Transverse colon (tissue), 4 donors: ENCODE measurements around the gene MLLT10.

ENCODE experiments used
- CTCF ChIP-seq, 5 experiments: fragments of 200-600 bp in 3 of 5; fragments of 450-650 bp in 2 of 5; sonication (generic) in 3 of 5; IDR thresholded peaks; 1 replicate in 2 of 5; 2 replicates in 3 of 5; pipeline ENCODE4 v1.5.1; 2016 to 2017; ENCODE audit warnings: antibody characterized with exemption in 5 of 5, inconsistent platforms in 3 of 5, mild to moderate bottlenecking in 2 of 5, moderate library complexity in 1 of 5
- EP300 ChIP-seq: sonication (generic); formaldehyde crosslinking; IDR thresholded peaks from one replicate; pipeline ENCODE4 v1.6.1; 2017; ENCODE audit warnings: antibody characterized with exemption, low read depth
- POLR2A ChIP-seq: fragments of 450-650 bp; IDR thresholded peaks from one replicate; pipeline ENCODE4 v1.6.1; 2016; ENCODE audit warnings: antibody characterized with exemption, mild to moderate bottlenecking, moderate library complexity
- POLR2AphosphoS5 ChIP-seq, 3 donors: sonication (generic); formaldehyde crosslinking; IDR thresholded peaks; one replicate each; pipeline ENCODE4 v1.6.1; 2016; ENCODE audit warnings: antibody characterized with exemption in 3 of 3

GRCh38 chr10:21534280-21534586 is 201 bp downstream of the MLLT10 start:
- TF ChIP-seq CTCF (IDR thresholded peaks at IDR 0.05) (no peak), EP300 (no peak), POLR2AphosphoS5 (IDR thresholded peaks at IDR 0.05) (no peak), POLR2A (no peak)
